Amniotic epithelial cell (primary cell): ENCODE results near the gene MSI2.

Source experiments
- DNase-seq: peaks from one replicate; pipeline ENCODE4 v3.0.0-alpha.2; 2010; ENCODE audit warnings: low read depth

MSI2 gene

DNA sequence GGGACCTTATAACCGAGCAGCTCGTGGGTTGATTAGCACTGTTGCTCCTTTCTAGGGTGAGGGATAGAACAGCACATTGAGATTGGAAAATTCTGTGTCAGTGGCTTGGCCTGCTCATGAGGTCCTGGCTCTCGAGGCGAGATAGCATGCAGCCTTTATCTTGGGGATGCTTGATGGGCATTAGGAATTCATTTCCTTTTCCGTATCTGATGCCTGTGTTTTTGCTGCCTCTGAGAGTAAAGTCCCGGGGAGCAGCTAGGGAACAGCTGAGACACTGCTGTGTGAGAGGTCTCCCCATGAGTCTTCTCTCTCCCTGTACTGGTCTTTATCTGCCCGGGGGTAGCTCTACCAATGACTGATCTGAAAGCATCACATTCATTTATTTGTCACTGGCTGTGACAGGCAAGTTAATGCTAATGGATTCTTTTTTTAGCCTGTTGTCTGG lies 14.5 kb downstream of the MSI2 start:
- DNase-seq, result no peak

DNA sequence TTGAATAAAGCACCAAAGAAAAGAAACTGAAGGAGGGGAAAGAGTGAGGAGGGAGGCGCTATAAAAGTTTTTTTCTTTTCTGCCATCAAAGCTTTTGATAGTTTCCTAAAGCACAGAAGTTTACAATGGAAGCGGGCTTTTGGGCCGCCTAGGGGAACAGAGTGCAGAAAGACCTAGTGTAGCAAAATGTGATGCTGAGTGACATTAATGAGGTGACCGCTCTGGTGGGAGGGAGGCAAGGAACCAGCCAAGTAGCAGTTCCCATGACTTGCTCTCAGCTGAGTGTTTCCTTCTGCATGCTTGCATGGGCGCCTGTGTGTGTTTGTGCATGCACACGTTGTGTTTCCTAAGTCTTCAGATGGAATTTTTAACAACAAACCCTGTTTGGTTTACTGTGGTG lies 15.5 kb downstream of the MSI2 start:
- no peak for DNase-seq

GRCh38 chr17:57273490-57273889 lies 17.2 kb downstream of the MSI2 start:
- no peak for DNase-seq

DNA sequence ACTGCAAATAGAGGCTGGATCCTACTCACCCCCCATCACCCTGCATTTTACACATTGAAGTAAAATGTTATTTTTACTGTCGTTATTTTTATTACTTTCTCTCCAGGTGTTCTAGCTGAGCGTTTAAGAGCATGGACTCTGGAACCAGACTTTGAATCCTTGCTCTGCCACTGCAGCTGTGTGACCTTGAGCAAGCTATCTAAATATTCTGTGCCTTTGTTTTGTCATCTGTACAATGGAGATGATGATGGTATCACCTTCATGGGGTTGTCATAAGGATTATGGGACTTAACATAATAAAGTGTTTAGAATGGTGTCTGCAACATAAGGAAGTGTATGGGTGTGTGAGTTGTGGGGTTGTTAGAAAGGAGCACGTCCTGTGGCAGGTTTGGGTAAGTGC lies 17.8 kb downstream of the MSI2 start:
- DNase-seq, result no peak

DNA sequence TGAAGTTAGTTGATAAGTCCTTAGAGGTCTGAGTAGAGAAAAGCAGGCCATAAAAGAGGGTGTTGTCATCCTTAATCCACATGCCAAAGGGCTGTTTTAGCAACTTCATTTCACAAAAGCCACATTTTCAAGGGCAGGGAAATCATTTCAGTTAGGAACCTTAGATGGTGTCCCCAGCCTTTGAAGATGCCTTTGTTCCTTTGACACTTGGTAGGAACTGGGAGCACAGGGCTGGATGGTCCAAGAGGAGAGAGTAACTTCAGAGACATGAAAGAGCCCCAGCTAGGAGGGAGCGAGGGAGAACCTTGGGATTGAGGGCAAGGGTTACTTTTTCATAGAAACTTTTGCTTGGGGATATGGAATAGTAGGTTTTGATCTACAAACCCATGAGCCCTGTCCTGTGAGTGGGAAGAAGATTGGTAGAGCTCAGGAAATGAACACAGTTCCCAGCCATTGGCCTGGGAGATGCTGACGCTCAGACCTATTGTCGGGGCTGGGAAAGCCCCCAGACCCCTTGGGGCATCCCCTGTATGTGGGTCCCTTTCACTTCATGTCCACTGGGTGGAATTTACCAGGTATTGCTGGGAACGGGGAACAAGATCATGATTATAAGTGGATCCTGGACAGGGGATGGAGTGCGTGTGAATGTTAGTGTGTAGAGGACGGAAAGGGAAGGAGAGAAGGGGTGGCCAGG lies 18.9 kb downstream of the MSI2 start:
- DNase-seq, result no peak

DNA sequence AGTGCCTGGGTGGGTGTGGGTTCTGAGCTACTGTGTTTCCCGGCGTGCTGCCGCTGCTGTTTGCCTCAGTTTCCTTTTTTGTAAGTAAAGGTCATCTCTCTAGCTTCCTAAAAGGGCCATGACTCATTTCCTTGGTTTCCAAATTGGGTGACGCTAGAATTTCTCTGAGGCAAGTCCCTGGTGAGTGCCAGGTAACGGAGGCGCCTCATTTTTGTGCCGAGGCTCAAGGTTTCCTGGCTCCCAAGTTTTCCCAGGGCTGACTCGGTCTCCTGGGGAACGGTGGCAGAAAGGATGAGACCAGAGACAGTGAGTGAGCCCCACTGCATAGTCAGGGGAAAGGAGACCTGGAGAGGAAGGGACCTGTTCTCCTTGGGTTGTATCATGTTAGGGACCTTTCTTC lies 20.3 kb downstream of the MSI2 start:
- no peak for DNase-seq

GRCh38 chr17:57277923-57278604 lies 21.7 kb downstream of the MSI2 start:
- DNase-seq, result no peak

GRCh38 chr17:57278740-57279387 lies 22.5 kb downstream of the MSI2 start:
- no peak for DNase-seq

GRCh38 chr17:57279432-57279831 lies 23.1 kb downstream of the MSI2 start:
- DNase-seq, result no peak

- no peak for DNase-seq
Measured at GRCh38 chr17:57281887-57282286, 25.6 kb downstream of the MSI2 start.

DNA sequence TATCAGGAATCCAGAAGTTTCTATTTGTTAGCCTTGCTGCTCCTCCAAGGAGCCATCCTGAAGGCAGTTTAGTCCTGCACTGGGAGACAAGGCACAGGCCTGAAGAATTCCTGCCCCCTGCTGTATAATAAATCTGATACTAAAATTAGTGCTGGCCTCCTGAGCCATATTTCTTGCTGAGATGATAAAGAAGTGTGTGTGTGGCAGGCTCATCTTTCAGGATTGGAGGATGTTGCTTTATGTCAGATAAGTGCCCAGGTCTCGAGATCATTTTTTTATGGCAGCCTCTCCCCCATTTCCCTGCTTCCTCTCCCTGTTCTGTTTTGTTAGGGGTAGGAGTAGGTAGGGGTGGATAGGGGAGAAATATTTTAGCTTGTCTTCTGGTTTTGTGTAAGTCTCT lies 26.0 kb downstream of the MSI2 start:
- peak; percentile 59 for DNase-seq

- no peak for DNase-seq
Measured at GRCh38 chr17:57283203-57283971, 27.1 kb downstream of the MSI2 start.

DNA sequence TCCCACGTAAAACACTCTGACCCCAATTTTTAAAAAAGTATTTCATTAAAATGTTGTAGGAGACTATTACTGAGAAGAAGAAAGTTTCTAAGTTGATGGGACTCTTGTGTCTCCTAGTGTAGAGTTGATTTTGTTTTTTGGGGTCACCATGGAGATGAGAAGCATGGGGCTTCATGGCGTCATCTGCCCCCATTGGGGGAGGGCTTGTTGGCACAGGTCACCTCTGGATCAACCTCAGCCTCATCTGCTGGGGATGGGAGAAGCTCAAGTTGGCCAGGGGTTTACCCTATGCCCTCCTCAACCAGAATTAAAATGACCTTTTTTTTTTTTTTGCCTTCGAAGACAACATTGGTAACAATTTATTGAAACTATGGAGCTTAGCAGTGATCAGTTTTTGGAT lies 28.3 kb downstream of the MSI2 start:
- DNase-seq, result no peak

DNA sequence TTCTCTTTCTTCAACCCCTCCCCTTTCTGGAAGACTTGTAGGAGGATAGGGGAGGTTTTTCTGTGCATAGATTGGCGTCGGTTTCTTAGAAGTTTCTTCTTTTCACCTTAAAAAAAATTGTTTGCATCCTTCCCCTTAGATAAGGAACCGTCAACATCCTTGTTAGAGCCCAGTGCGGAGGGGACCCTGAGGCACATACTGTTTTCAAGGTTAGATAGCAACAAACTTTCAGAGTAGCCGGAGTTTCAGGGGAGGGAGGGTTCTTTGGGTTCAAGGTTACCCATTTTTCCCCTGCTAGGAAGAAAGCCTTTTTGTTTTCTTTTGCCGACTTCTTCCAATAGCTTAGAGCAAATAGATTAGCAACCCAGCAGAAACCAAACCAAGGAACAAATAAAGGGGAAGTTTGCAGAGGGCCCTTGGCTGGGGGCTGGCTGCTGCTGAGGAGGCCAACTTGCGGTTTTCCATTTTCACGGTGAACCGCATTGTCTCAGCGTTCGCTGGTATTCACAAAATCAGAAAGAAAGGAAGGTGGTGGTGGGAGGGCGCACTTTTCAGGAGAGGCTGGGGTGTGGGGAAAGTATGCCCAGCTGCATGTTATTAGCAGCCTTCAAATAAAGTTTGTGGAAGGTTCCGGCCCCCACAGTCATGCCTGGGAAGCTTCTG lies 28.8 kb downstream of the MSI2 start:
- no peak for DNase-seq

DNA sequence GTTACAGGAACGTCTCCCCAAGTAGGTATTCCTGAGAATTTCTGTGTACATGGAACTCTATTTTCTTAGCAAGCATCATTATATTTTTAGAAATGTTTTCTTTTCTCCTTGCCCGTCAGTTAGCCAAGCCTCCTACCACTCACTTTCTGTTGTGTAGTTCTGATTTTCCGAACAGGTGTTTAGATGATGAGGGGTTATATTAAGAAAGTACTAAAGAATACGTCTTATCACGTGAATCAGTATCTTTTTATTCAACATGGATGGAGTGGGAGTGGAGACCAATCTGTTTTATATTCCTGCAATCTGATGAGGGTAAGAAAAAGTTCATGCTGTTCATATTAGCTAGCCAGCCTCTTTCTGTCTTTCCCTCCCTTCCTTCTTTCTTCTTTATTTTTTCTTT lies 29.4 kb downstream of the MSI2 start:
- DNase-seq, result no peak

- no peak for DNase-seq
Measured at GRCh38 chr17:57286399-57287105, 30.2 kb downstream of the MSI2 start.

DNA sequence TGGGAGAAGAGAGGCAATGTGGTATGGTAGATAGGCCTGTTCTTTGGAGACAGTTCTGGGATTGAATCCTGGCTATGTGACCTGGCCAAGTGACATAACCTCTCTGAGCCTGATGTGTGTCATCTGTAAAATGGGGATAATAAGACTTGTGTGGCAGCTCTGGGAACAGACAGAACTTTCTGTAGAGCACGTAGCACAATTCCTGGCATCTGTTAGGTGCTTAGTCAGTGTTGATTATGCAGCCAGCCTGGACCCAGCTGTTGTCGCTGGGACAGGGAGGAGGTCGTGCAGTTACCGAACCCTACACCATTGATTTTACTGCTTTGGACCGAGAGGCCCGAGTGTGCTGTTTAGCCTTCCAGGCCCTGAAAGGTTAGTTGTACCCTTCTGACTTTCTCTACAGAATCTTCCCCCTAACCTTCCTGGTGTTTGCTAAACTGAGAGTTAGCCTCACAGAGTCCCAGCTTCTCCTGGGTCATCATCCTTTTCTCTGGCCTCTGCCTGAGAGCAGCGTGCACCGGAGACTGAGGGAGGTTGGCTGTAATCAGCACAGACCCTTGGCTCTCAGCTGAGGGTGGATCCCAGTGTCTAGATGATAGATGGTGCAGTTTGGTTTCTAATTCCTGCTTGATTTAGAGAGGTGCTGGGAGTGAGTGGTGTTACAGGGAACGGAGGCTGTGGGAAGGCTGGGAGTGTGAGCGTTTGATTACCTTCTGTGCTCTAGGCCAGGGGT lies 31.9 kb downstream of the MSI2 start:
- DNase-seq, result peak; percentile 54

DNA sequence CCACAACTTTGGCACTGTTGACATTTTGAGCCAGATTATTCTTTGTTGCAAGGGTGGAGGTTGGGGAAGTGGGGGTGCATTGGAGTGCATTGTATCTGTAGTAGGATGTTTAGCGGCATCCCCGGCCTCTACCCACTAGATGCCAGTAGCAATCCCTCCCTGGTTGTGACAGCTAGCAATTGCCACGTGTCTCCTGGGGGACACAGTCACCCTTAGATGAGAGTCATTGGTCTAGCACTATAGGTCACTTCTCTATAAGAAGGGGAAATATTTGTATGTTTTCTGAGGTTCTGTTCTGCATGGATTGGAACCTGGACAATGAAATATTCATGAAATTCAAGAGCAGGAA lies 32.4 kb downstream of the MSI2 start:
- DNase-seq, result no peak

- DNase-seq, result no peak
Measured at GRCh38 chr17:57289130-57289529, 32.8 kb downstream of the MSI2 start.

GRCh38 chr17:57289613-57290012 lies 33.3 kb downstream of the MSI2 start:
- DNase-seq, result no peak

DNA sequence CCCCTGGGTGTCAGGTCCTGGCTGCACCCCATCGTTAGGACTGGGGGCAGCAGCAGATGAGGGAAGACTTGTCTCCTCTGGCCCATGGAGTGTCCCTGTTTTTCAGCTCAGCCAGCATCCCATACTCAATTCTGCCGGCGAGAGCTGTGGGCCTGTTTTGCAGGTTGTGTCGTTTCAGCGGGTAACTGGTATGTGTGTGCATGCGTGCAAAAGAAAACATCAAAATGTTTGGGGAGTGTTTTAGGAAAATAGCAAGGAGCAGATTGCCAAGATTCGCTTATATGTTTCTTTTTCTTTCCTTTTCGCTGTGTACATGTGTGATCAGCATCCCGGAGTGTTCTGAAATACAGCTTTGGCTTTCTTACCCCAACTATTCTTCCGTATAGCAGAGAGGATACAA lies 34.7 kb downstream of the MSI2 start:
- no peak for DNase-seq
